K562 (cell line): ENCODE data around the gene CAPN12. TPM values are rescaled to one million over a fixed set of nuclear protein-coding genes. Genes with fewer than 3 reads are reported as not detected.

Experiments
- ATAC-seq: fragments of 200-7000 bp; cut with Tn5 transposase; 3 replicates; pipeline ENCODE4 v1.9.1; 2020; ENCODE audit warnings: moderate library complexity
- BruUV-seq: library from RNA; stranded (reverse); fragments of 400-500 nt; replicated peaks from 2 replicates; lab custom pipeline; 2021; lab: Mats Ljungman, UMichigan
- CTCF ChIA-PET: fragments of 300-600 bp; formaldehyde crosslinking; extraction: SDS; loops from one replicate; lab custom pipeline; 2021; ENCODE audit warnings: low intra/inter-chr PET ratio; lab: Yijun Ruan, JAX
- POLR2A ChIA-PET: fragments of 300-600, 350-650 bp; sonication (Branson Sonifier 250); formaldehyde crosslinking; extraction: SDS; loops from one replicate; lab custom pipeline; 2021; ENCODE audit warnings: antibody characterized with exemption, inconsistent platforms; lab: Yijun Ruan, JAX
- DNase-seq, 4 experiments: peaks; one replicate each; pipeline versions ENCODE4 v3.0.0 to v3.0.0-alpha.2; 2011 to 2018; ENCODE audit warnings: low spot score in 3 of 4, mixed read lengths in 3 of 4; ENCODE audit errors: extremely low read depth in 1 of 4
- FAIRE-seq: peaks from 2 replicates; lab custom pipeline; 2011; peaks lifted over from hg19 to GRCh38; lab: Jason Lieb, UNC
- H2AFZ ChIP-seq: 2 replicates; pipeline ENCODE4 v1.6.0; 2011; ENCODE audit warnings: low read depth, low read length, control low read depth, inconsistent platforms
- H3K27ac ChIP-seq: fragments of 200-600 bp; 3 replicates; pipeline ENCODE4 v1.8.0; 2011; ENCODE audit warnings: low read depth, mild to moderate bottlenecking, control low read depth, inconsistent platforms, low read length, moderate library complexity, mixed read lengths; ENCODE audit errors: extremely low read depth
- H3K27me3 ChIP-seq, 2 experiments: fragments of 300-600 bp in 1 of 2; 2 replicates in 1 of 2; 3 replicates in 1 of 2; pipeline versions ENCODE4 v1.6.0 to v1.8.0; 2011; ENCODE audit warnings: inconsistent platforms in 2 of 2, low read length in 2 of 2, mild to moderate bottlenecking in 1 of 2, mixed read lengths in 1 of 2, moderate library complexity in 1 of 2; ENCODE audit not compliant: control insufficient read depth in 2 of 2, insufficient read depth in 2 of 2
- H3K36me3 ChIP-seq: fragments of 300-600 bp; 3 replicates; pipeline ENCODE4 v1.8.0; 2011; ENCODE audit warnings: mild to moderate bottlenecking, low read length, inconsistent platforms; ENCODE audit not compliant: control insufficient read depth, insufficient read depth
- H3K4me1 ChIP-seq, 2 experiments: fragments of 200-600 bp in 1 of 2; replicated peaks in 1 of 2; 2 replicates in 1 of 2; 3 replicates in 1 of 2; pipeline versions ENCODE4 v1.5.1 to v1.8.0; 2011; ENCODE audit warnings: inconsistent platforms in 2 of 2, low read length in 2 of 2, mild to moderate bottlenecking in 1 of 2, mixed read lengths in 1 of 2, moderate library complexity in 1 of 2; ENCODE audit not compliant: control insufficient read depth in 2 of 2, insufficient read depth in 2 of 2
- H3K4me2 ChIP-seq: 2 replicates; pipeline ENCODE4 v1.6.1; 2011; ENCODE audit warnings: low read length, control low read depth, inconsistent platforms, mixed read lengths; ENCODE audit not compliant: insufficient read depth
- H3K4me3 ChIP-seq: fragments of 200-600 bp; sonication (generic), shearing (Covaris generic); 2 replicates; pipeline ENCODE4 v1.5.1; 2016; ENCODE audit warnings: control low read depth, inconsistent platforms
- H3K79me2 ChIP-seq: fragments of 200-600 bp; 3 replicates; pipeline ENCODE4 v1.8.0; 2011; ENCODE audit warnings: low read length, inconsistent platforms; ENCODE audit not compliant: control insufficient read depth, insufficient read depth
- H3K9ac ChIP-seq, 2 experiments: 2 replicates each; pipeline versions ENCODE4 v1.6.0 to v1.6.1; 2011; ENCODE audit warnings: low read depth in 2 of 2, low read length in 2 of 2, control low read depth in 1 of 2, inconsistent platforms in 1 of 2, mild to moderate bottlenecking in 1 of 2, mixed read lengths in 1 of 2; ENCODE audit not compliant: insufficient read depth in 1 of 2
- H3K9me1 ChIP-seq: one replicate; pipeline ENCODE4 v1.6.0; 2011; ENCODE audit warnings: inconsistent platforms, mild to moderate bottlenecking, low read length, moderate library complexity; ENCODE audit not compliant: control insufficient read depth, insufficient read depth
- H3K9me3 ChIP-seq: replicated peaks from 2 replicates; pipeline ENCODE4 v1.5.1; 2011; ENCODE audit warnings: low read depth, low read length, inconsistent platforms; ENCODE audit not compliant: control insufficient read depth, insufficient read depth
- H4K20me1 ChIP-seq: replicated peaks from 2 replicates; pipeline ENCODE4 v1.6.1; 2011; ENCODE audit warnings: low read length, inconsistent platforms, mixed read lengths; ENCODE audit not compliant: control insufficient read depth, insufficient read depth
- CBX3 ChIP-seq, 2 experiments: IDR thresholded peaks; 1 replicate in 1 of 2; 2 replicates in 1 of 2; pipeline ENCODE4 v1.6.1; 2012; ENCODE audit warnings: inconsistent platforms in 2 of 2, low read length in 2 of 2, borderline replicate concordance in 1 of 2, control low read depth in 1 of 2
- NELFE ChIP-seq: IDR thresholded peaks from 2 replicates; pipeline ENCODE4 v1.6.1; 2011; ENCODE audit warnings: mild to moderate bottlenecking; ENCODE audit not compliant: insufficient read depth, insufficient read length
- POLR2G ChIP-seq: fragments of 200-400 bp; formaldehyde crosslinking; IDR thresholded peaks from 2 replicates; pipeline ENCODE4 v1.6.1; 2017; ENCODE audit warnings: low read depth, mild to moderate bottlenecking, antibody characterized with exemption, low read length, moderate library complexity
- POLR3A ChIP-seq: IDR thresholded peaks from 2 replicates; pipeline ENCODE4 v1.6.1; 2011; ENCODE audit warnings: borderline replicate concordance, mild to moderate bottlenecking, moderate library complexity; ENCODE audit not compliant: insufficient read length, insufficient read depth; ENCODE audit errors: extremely low read depth
- SAFB2 ChIP-seq: fragments of 200-400 bp; formaldehyde crosslinking; IDR thresholded peaks from 2 replicates; pipeline ENCODE4 v1.6.1; 2018; ENCODE audit warnings: borderline replicate concordance, low read length, low read depth, moderate library complexity; ENCODE audit not compliant: severe bottlenecking
- ZNF121 ChIP-seq: sonication (generic); formaldehyde crosslinking; conservative IDR thresholded peaks from 2 replicates; pipeline ENCODE4 v1.8.0; 2022; ENCODE audit warnings: missing genetic modification reagents
- ZNF263 ChIP-seq: sonication (generic); formaldehyde crosslinking; IDR thresholded peaks from 2 replicates; pipeline ENCODE4 v1.8.0; 2022; ENCODE audit warnings: mild to moderate bottlenecking, missing genetic modification reagents, borderline replicate concordance
- WGBS: fragments of 100-300 bp; shearing (Covaris generic); methylation state at CpG from one replicate; pipeline ENCODE4 v1.1.6; 2016; ENCODE audit warnings: low coverage, mixed read lengths; ENCODE audit not compliant: insufficient coverage; ENCODE audit errors: missing lambda C conversion rate; 5-methylcytosine and 5-hydroxymethylcytosine counted together
- in situ Hi-C: fragments of 300-500 bp; cut with MboI; formaldehyde crosslinking; loops from 4 replicates; pipeline ENCODE4 v1.15.0; 2018; ENCODE audit warnings: inconsistent platforms, mixed read lengths
- intact Hi-C: fragments of 100-400 bp; cut with micrococcal nuclease; formaldehyde crosslinking; loops from 2 replicates; pipeline ENCODE4 v1.14.2; 2022
- polyA plus RNA-seq, 8 experiments: library from polyadenylated mRNA; depleted of rRNA in 4 of 8; stranded (reverse) in 5 of 8; unstranded in 3 of 8; fragments of >200 nt; fragmentation: Nextera tagmentation in 2 of 8; fragmentation: Illumina TruSeq in 1 of 8; extraction: Ambion mirVana in 2 of 8; extraction: Trizol in 1 of 8; gene quantifications; 2 replicates each; pipeline versions ENCODE4 v1.2.1 to v1.2.3, GENCODE V29; 2011 to 2014; ENCODE audit warnings: inconsistent platforms in 1 of 8, missing spikeins in 1 of 8
- total RNA-seq, 7 experiments: library from RNA; depleted of rRNA in 6 of 7; stranded (reverse); fragments of >200 nt in 6 of 7; fragmentation: Illumina TruSeq in 2 of 7; extraction: Trizol in 2 of 7; gene quantifications; 2 replicates each; pipeline versions ENCODE4 v1.2.1 to v1.2.3, GENCODE V29; 2011 to 2021; ENCODE audit warnings: low replicate concordance in 1 of 7
- TF ChIP-seq, protein P1 (sequence below): sonication (generic); formaldehyde crosslinking; IDR thresholded peaks from 2 replicates; pipeline ENCODE4 v1.5.0; 2020; ENCODE audit warnings: missing genetic modification reagents
- TF ChIP-seq, protein P2 (sequence below): sonication (generic); formaldehyde crosslinking; IDR thresholded peaks from 2 replicates; pipeline ENCODE4 v1.8.1; 2023; ENCODE audit warnings: mild to moderate bottlenecking, missing genetic modification reagents

Gene CAPN12
- total and polyA plus RNA-seq, 9 of the 15 experiments (the other 6 are each of a cell fraction or from before 2014, with no cell fraction given): 0.83 to 7.0 (median 1.6) TPM

DNA sequence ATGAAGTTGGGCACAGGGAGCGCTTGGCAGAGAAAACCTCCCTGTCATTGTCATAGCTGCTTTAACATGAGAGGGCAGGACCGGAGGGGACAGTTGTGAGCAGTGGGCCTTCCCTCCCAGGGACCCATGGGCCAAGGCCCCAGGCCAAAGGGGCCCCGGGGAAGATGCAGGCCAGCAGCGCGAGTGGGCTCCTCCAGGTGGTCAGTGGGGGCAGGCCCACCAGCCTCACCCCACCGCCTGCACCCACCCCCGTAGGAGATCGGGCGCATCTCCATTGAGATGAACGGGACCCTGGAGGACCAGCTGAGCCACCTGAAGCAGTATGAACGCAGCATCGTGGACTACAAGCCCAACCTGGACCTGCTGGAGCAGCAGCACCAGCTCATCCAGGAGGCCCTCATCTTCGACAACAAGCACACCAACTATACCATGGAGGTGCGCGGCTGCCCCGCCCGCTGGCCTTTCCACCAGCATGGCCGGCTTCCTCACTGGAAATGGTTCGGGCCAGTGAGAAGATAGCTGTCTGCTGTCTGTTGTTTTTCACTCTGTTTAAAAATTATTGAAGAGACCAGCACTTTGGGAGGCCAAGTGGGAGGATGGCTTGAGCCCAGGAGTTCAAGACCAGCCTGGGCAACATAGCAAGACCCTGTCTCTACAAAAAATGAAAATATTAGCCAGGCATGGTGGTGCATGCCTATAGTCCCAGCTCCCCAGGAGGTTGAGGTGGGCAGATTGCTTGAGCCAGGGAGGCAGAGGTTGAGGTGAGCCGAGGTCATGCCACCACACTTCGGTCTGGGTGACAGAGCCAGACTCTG, 18.6 kb downstream of the CAPN12 start:
- no peak overlapping the region for H2AFZ ChIP-seq
- TF ChIP-seq CBX3 (IDR thresholded peaks at IDR 0.05; ENCODE audit: borderline replicate concordance in 1 of 2, low read length in 2 of 2) (no peak), NELFE (no peak), SAFB2 (no peak), ZNF121 (CRISPR knock-in tag) (peak; percentile 85), POLR3A (no peak), POLR2G (peak; percentile 50), ZNF263 (CRISPR knock-in tag) (peak; percentile 47; the same call in 1 of the 2 replicates)
- TF ChIP-seq, protein P1, sequence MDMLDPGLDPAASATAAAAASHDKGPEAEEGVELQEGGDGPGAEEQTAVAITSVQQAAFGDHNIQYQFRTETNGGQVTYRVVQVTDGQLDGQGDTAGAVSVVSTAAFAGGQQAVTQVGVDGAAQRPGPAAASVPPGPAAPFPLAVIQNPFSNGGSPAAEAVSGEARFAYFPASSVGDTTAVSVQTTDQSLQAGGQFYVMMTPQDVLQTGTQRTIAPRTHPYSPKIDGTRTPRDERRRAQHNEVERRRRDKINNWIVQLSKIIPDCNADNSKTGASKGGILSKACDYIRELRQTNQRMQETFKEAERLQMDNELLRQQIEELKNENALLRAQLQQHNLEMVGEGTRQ (CRISPR knock-in tag): no peak
- TF ChIP-seq, protein P2, sequence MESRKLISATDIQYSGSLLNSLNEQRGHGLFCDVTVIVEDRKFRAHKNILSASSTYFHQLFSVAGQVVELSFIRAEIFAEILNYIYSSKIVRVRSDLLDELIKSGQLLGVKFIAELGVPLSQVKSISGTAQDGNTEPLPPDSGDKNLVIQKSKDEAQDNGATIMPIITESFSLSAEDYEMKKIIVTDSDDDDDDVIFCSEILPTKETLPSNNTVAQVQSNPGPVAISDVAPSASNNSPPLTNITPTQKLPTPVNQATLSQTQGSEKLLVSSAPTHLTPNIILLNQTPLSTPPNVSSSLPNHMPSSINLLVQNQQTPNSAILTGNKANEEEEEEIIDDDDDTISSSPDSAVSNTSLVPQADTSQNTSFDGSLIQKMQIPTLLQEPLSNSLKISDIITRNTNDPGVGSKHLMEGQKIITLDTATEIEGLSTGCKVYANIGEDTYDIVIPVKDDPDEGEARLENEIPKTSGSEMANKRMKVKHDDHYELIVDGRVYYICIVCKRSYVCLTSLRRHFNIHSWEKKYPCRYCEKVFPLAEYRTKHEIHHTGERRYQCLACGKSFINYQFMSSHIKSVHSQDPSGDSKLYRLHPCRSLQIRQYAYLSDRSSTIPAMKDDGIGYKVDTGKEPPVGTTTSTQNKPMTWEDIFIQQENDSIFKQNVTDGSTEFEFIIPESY: no peak; the same call in 1 of the 2 replicates
- TF ChIP-seq, all 486 proteins: peak for 3
- H3K27ac ChIP-seq: no peak overlapping the region
- H3K79me2 ChIP-seq: no peaks in the 10 kb centered on the region
- no TSS peak for BruUV-seq
- FAIRE-seq: no peak
- H3K9me3 ChIP-seq: no peaks in the 10 kb centered on the region
- ATAC-seq: no peak
- CTCF ChIA-PET: no interaction called here
- H3K9me1 ChIP-seq: no peaks in the 10 kb centered on the region
- in situ Hi-C loops (no loop called here), intact Hi-C loops (loop anchor here (5.0 kb wide), 1 partner anchor 48 kb away; no protein-coding TSS in a partner anchor)
- no peak for DNase-seq
- 92% methylated on average over 20 of the region's 21 CpGs for WGBS
- H4K20me1 ChIP-seq: no peaks in the 10 kb centered on the region; the same call in 1 of the 2 replicates
- peaks cover 11 to 53% of the 10 kb centered on the region in 2 experiments for H3K4me1 ChIP-seq
- no peak overlapping the region for H3K4me3 ChIP-seq
- peaks cover 94% of the 10 kb centered on the region; the same call in 2 of the 3 replicates for H3K36me3 ChIP-seq
- POLR2A ChIA-PET: interaction anchor here (0.8 to 1.7 kb wide), 5 partner anchors 9 to 117 kb away, joined by 3 to 5 read pairs (median 3); no protein-coding TSS in a partner anchor
- no peaks in the 10 kb centered on the region for H3K27me3 ChIP-seq
- peak overlapping the region in 1 of 2 experiments; percentile 31; a peak in 2 of 4 replicates for H3K9ac ChIP-seq
- H3K4me2 ChIP-seq: no peak overlapping the region
